ENCODE measurements around the gene OR6J1. TPM values are rescaled to one million over a fixed set of nuclear protein-coding genes. Genes with fewer than 3 reads are reported as not detected.

Gene OR6J1
- total and polyA plus RNA-seq, 2 of the 13 experiments (the other 11 are each of a cell fraction or from before 2014, with no cell fraction given) = not detected

DNA sequence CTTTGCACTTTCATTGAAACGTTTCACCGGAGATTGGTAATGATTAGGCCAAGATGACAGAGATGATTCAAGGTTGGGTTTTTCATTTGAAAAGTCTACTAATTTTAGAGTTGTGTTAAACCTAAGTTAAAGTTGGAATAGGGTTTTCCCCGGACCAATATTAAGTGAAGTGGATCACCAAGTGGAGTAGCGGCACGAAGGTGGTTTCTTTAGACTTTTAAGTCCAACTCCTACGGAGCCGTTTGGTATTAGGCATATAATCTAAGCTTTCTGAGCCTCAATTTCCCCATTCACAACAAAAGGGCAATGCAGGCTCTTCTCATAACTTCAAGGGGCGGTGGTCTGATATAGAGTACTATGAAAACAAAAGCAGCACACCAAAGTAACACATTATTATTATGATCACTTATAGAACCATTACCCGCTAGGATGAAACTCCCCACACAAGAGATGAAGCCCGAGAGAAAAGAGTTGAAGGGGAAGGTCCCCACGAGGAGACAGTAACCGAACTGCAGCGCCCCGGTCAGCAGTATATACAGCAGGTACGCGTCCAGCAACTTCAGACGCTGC lies 55.5 kb downstream of the OR6J1 start (continued):
- TF ChIP-seq ZNF253 (CRISPR knock-in tag; IDR thresholded peaks at IDR 0.05; ENCODE audit: borderline replicate concordance) (peak; percentile 70; the same call in 1 of the 2 replicates), ZNF343 (CRISPR knock-in tag; IDR thresholded peaks at IDR 0.05) (no peak), SRSF1 (optimal IDR thresholded peaks at IDR 0.05; ENCODE audit: low read depth, low read length) (no peak), ZNF225 (CRISPR knock-in tag; IDR thresholded peaks at IDR 0.05) (no peak), KLF13 (CRISPR knock-in tag; IDR thresholded peaks at IDR 0.05) (no peak), SALL1 (CRISPR knock-in tag; IDR thresholded peaks at IDR 0.05) (no peak), EHMT2 (IDR thresholded peaks at IDR 0.05; ENCODE audit: borderline replicate concordance, low read depth, low read length) (no peak), TBP (CRISPR knock-in tag; IDR thresholded peaks at IDR 0.05) (peak; percentile 27; the same call in 1 of the 2 replicates), NFE2 (CRISPR knock-in tag; IDR thresholded peaks at IDR 0.05) (no peak), SIX1 (CRISPR knock-in tag; IDR thresholded peaks at IDR 0.05; ENCODE audit: borderline replicate concordance) (no peak), ISX (CRISPR knock-in tag; conservative IDR thresholded peaks at IDR 0.05) (0 out of 2 replicates have a peak, but pooled peaks have one; percentile 11), ZNF543 (CRISPR knock-in tag; IDR thresholded peaks at IDR 0.05) (0 out of 2 replicates have a peak, but pooled peaks have one; percentile 12), ZSCAN29 (CRISPR knock-in tag; conservative IDR thresholded peaks at IDR 0.05) (no peak), ZNF20 (CRISPR knock-in tag; IDR thresholded peaks at IDR 0.05) (no peak), ZNF24 (IDR thresholded peaks at IDR 0.05) (0 out of 2 replicates have a peak, but pooled peaks have one; percentile 5), HNRNPK (IDR thresholded peaks at IDR 0.05; ENCODE audit: low read depth, low read length, poor library complexity, severe bottlenecking) (no peak), TBL1XR1 (IDR thresholded peaks at IDR 0.05; ENCODE audit: borderline replicate concordance, low read length, partially characterized antibody) (peak; percentile 6), CBX5 (CRISPR knock-in tag; IDR thresholded peaks at IDR 0.05; ENCODE audit: borderline replicate concordance) (no peak), ZMYM2 (CRISPR knock-in tag; IDR thresholded peaks at IDR 0.05) (no peak), SKI (IDR thresholded peaks at IDR 0.05; ENCODE audit: partially characterized antibody) (no peak), SIN3B (IDR thresholded peaks at IDR 0.05; ENCODE audit: low read length) (0 out of 2 replicates have a peak, but pooled peaks have one; percentile 5), STAT5B (CRISPR knock-in tag; IDR thresholded peaks at IDR 0.05) (no peak)
- TF ChIP-seq, protein P1, sequence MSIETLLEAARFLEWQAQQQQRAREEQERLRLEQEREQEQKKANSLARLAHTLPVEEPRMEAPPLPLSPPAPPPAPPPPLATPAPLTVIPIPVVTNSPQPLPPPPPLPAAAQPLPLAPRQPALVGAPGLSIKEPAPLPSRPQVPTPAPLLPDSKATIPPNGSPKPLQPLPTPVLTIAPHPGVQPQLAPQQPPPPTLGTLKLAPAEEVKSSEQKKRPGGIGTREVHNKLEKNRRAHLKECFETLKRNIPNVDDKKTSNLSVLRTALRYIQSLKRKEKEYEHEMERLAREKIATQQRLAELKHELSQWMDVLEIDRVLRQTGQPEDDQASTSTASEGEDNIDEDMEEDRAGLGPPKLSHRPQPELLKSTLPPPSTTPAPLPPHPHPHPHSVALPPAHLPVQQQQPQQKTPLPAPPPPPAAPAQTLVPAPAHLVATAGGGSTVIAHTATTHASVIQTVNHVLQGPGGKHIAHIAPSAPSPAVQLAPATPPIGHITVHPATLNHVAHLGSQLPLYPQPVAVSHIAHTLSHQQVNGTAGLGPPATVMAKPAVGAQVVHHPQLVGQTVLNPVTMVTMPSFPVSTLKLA (IDR thresholded peaks at IDR 0.05) = no peak
- TF ChIP-seq, protein P2, sequence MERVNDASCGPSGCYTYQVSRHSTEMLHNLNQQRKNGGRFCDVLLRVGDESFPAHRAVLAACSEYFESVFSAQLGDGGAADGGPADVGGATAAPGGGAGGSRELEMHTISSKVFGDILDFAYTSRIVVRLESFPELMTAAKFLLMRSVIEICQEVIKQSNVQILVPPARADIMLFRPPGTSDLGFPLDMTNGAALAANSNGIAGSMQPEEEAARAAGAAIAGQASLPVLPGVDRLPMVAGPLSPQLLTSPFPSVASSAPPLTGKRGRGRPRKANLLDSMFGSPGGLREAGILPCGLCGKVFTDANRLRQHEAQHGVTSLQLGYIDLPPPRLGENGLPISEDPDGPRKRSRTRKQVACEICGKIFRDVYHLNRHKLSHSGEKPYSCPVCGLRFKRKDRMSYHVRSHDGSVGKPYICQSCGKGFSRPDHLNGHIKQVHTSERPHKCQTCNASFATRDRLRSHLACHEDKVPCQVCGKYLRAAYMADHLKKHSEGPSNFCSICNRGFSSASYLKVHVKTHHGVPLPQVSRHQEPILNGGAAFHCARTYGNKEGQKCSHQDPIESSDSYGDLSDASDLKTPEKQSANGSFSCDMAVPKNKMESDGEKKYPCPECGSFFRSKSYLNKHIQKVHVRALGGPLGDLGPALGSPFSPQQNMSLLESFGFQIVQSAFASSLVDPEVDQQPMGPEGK (CRISPR knock-in tag; IDR thresholded peaks at IDR 0.05) = no peak
- TF ChIP-seq, protein P3, sequence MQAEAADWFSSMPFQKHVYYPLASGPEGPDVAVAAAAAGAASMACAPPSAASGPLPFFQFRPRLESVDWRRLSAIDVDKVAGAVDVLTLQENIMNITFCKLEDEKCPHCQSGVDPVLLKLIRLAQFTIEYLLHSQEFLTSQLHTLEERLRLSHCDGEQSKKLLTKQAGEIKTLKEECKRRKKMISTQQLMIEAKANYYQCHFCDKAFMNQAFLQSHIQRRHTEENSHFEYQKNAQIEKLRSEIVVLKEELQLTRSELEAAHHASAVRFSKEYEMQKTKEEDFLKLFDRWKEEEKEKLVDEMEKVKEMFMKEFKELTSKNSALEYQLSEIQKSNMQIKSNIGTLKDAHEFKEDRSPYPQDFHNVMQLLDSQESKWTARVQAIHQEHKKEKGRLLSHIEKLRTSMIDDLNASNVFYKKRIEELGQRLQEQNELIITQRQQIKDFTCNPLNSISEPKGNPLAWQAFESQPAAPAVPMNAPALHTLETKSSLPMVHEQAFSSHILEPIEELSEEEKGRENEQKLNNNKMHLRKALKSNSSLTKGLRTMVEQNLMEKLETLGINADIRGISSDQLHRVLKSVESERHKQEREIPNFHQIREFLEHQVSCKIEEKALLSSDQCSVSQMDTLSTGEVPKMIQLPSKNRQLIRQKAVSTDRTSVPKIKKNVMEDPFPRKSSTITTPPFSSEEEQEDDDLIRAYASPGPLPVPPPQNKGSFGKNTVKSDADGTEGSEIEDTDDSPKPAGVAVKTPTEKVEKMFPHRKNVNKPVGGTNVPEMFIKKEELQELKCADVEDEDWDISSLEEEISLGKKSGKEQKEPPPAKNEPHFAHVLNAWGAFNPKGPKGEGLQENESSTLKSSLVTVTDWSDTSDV (CRISPR knock-in tag; IDR thresholded peaks at IDR 0.05) = 0 out of 2 replicates have a peak, but pooled peaks have one; percentile 7
